Measurements from ENCODE around the gene FLOT1. TPM values are rescaled to one million over a fixed set of nuclear protein-coding genes. Genes with fewer than 3 reads are reported as not detected.

Gene FLOT1
- total RNA-seq, 1 experiment from 2014 or later: 111 TPM

GRCh38 chr6:30735668-30736314 is 6.7 kb downstream of the FLOT1 start:
- Histone ChIP-seq H4K8ac (replicated peaks; ENCODE audit: insufficient read length, low read depth, low read length) (no peak overlapping the region), H3K79me2 (ENCODE audit: insufficient read depth, low read length) (no peaks in the 10 kb centered on the region), H2BK5ac (ENCODE audit: insufficient read length, low read length) (no peak overlapping the region), H3K56ac (ENCODE audit: insufficient read length, low read depth, low read length) (no peak overlapping the region), H2BK20ac (ENCODE audit: low read depth, low read length, poor library complexity, severe bottlenecking) (no peak overlapping the region), H3K79me1 (ENCODE audit: insufficient read depth, low read depth, low read length, poor library complexity, severe bottlenecking) (no peaks in the 10 kb centered on the region), H2BK15ac (ENCODE audit: low read depth, low read length) (no peak overlapping the region), H4K20me1 (ENCODE audit: control insufficient read depth, insufficient read depth, insufficient read length) (no peaks in the 10 kb centered on the region), H3K9me3 (ENCODE audit: control insufficient read depth, low read depth, low read length) (no peaks in the 10 kb centered on the region), H2BK12ac (ENCODE audit: insufficient read length, low read depth, low read length) (no peak overlapping the region), H3K9ac (ENCODE audit: extremely low read depth, insufficient read length, low read length) (no peak overlapping the region), H3K18ac (ENCODE audit: insufficient read length, low read depth, low read length) (no peak overlapping the region), H3K27ac (ENCODE audit: insufficient read length, low read depth, low read length) (no peak overlapping the region), H3K27me3 (ENCODE audit: insufficient read depth, low read length) (no peaks in the 10 kb centered on the region), H2AK5ac (ENCODE audit: insufficient read length, low read length) (no peak overlapping the region), H3K4me1 (ENCODE audit: insufficient read depth, low read length) (no peaks in the 10 kb centered on the region), H3T11ph (ENCODE audit: low read length) (no peak overlapping the region), H3K14ac (ENCODE audit: insufficient read depth, low read length) (no peak overlapping the region), H2AFZ (ENCODE audit: low read length) (no peak overlapping the region), H3K23ac (ENCODE audit: insufficient read length, low read depth, low read length) (no peak overlapping the region), H4K91ac (ENCODE audit: insufficient read length, low read depth, low read length) (no peak overlapping the region), H3K23me2 (ENCODE audit: insufficient read length, low read depth, low read length, poor library complexity, severe bottlenecking) (no peaks in the 10 kb centered on the region), H3K4me2 (ENCODE audit: insufficient read depth, insufficient read length, low read length) (no peak overlapping the region), H4K5ac (ENCODE audit: insufficient read length, low read depth, low read length) (no peak overlapping the region), H3K4ac (ENCODE audit: low read depth, low read length) (no peak overlapping the region), H2BK120ac (ENCODE audit: low read depth, low read length, poor library complexity, severe bottlenecking) (no peak overlapping the region)
- no peak for TF ChIP-seq CTCF (conservative IDR thresholded peaks at IDR 0.05)
- DNase-seq: no peak
- Mint-ChIP-seq H3K9me3 (no peaks in the 10 kb centered on the region), H3K27ac (no peak overlapping the region; a peak in 1 of 7 replicates), H3K36me3 (ENCODE audit: insufficient read depth in 1 of 3, low read depth in 3 of 3) (peaks cover 49 to 85% (median 73%) of the 10 kb centered on the region in 3 experiments), H3K4me3 (no peak overlapping the region; a peak in 1 of 5 replicates), H3K4me1 (peaks cover 2 to 5% of the 10 kb centered on the region in 2 experiments; a peak in 1 of 4 replicates), H3K27me3 (ENCODE audit: low read depth) (no peaks in the 10 kb centered on the region)
- WGBS (ENCODE audit: extremely low coverage, insufficient read length, low lambda C conversion rate): no CpG with 5 or more reads among the region's 8 CpGs

Measured in H9 (cell line).